Type B pancreatic cell (in vitro differentiated cells): ENCODE data around the gene THOC7. TPM values are rescaled to one million over a fixed set of nuclear protein-coding genes. Genes with fewer than 3 reads are reported as not detected.
A peak's percentile ranks its signal among the peaks of the same experiment; 100 is the strongest.

Experiments used
- DNase-seq: peaks from one replicate; pipeline ENCODE4 v3.0.0; 2021; ENCODE audit warnings: mixed read lengths; ENCODE audit not compliant: unreplicated experiment; ENCODE audit errors: extremely low spot score
- H3K27ac Mint-ChIP-seq: 2 replicates; pipeline ENCODE4 v1.8.0; 2021; ENCODE audit warnings: mild to moderate bottlenecking, mixed read lengths
- H3K27me3 Mint-ChIP-seq: 2 replicates; pipeline ENCODE4 v1.8.0; 2021; ENCODE audit warnings: mixed read lengths
- H3K36me3 Mint-ChIP-seq: 2 replicates; pipeline ENCODE4 v1.8.0; 2021; ENCODE audit warnings: mixed read lengths
- H3K4me1 Mint-ChIP-seq: one replicate; pipeline ENCODE4 v1.8.0; 2021; ENCODE audit warnings: mixed read lengths; ENCODE audit not compliant: unreplicated experiment
- H3K4me3 Mint-ChIP-seq: 2 replicates; pipeline ENCODE4 v1.8.0; 2021; ENCODE audit warnings: mild to moderate bottlenecking, mixed read lengths
- H3K9me3 Mint-ChIP-seq: 2 replicates; pipeline ENCODE4 v1.8.0; 2021; ENCODE audit warnings: mixed read lengths
- total RNA-seq: library from RNA; stranded (reverse); gene quantifications from 2 replicates; pipeline ENCODE4 v1.2.1, GENCODE V29; 2021; ENCODE audit warnings: low replicate concordance
- TF ChIP-seq, protein P1 (sequence below): fragments of 200-600 bp; sonication (generic); conservative IDR thresholded peaks from 2 replicates; pipeline ENCODE4 v1.5.0; 2021; ENCODE audit warnings: antibody characterized with exemption, mild to moderate bottlenecking

The THOC7 gene
- total RNA-seq, 1 donor from 2014 or later: 53.0 TPM

DNA sequence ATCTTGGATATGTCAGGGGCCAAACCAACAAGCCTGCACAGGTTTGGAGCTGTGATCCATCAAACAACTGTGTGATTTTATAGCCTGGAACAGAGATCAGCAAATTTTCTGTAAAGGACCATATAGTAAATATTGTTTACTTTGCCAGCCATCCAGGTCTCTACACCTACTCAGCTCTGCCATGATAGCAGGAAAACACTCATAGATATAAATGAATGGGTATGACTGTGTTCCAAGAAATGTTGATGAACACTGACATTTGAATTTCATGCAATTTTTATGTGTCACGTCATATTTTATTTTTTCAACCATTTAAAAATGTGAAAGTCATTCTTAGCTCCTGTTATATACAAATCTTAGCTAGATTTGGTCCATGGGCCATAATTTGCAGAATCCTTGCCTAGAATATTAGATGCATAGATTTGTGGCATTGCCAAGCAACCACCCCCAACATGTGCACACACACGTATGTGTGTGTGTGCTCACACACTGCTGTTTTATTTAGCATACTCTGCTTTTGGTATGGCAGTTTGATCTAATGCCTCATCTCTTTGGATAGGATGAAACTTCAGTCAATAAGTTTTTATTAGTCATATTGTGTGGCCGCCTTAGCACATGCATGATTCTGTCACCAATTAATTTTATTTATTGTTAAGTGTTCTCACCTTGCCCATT is 6.5 kb upstream of the THOC7 start:
- Mint-ChIP-seq H3K9me3 (no peaks in the 10 kb centered on the region), H3K27ac (no peak overlapping the region), H3K27me3 (no peaks in the 10 kb centered on the region), H3K4me1 (peaks cover 18% of the 10 kb centered on the region), H3K4me3 (no peak overlapping the region), H3K36me3 (peaks cover 12% of the 10 kb centered on the region)
- TF ChIP-seq, protein P1, sequence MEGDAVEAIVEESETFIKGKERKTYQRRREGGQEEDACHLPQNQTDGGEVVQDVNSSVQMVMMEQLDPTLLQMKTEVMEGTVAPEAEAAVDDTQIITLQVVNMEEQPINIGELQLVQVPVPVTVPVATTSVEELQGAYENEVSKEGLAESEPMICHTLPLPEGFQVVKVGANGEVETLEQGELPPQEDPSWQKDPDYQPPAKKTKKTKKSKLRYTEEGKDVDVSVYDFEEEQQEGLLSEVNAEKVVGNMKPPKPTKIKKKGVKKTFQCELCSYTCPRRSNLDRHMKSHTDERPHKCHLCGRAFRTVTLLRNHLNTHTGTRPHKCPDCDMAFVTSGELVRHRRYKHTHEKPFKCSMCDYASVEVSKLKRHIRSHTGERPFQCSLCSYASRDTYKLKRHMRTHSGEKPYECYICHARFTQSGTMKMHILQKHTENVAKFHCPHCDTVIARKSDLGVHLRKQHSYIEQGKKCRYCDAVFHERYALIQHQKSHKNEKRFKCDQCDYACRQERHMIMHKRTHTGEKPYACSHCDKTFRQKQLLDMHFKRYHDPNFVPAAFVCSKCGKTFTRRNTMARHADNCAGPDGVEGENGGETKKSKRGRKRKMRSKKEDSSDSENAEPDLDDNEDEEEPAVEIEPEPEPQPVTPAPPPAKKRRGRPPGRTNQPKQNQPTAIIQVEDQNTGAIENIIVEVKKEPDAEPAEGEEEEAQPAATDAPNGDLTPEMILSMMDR: no peak
- DNase-seq: no peak

DNA sequence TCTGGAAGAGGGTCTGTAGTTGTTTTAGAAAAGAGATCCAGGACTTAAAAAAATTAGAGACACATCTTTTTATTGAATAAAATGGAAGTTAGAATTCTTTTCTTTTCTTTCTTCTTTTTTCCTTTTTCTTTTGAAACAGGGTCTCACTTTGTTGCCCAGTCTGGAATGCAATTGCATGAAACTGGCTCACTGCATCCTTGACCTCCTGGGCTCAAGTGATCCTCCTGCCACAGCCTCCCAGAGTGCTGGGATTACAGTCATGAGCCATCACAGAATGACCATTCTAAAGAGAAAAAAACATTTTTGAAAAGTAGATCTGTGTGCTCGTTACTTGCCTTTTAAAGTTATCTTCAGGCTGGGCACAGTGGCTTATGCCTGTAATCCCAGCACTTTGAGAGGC is 3.6 kb upstream of the THOC7 start:
- Mint-ChIP-seq H3K4me3 (no peak overlapping the region), H3K27me3 (no peaks in the 10 kb centered on the region), H3K27ac (no peak overlapping the region)

DNA sequence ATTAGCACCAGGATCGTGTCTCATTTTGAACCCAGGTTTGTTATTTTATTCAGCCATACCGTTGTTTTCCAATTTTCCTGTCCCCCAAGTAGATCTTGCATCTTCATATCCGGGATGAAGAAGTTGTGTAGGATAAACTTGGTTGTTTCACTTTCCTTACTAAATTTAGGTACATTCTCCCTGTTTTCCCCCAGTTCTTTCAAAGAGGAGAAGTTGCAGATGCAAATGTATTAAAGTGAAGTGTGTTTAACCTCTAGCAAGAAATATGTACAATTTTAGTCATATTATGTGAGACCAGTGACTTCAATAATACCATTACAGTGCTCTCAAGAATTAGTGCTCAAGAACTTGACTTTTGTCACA is 1.3 kb upstream of the THOC7 start:
- Mint-ChIP-seq H3K27me3 (no peaks in the 10 kb centered on the region), H3K4me3 (peak overlapping the region; percentile 93), H3K9me3 (no peaks in the 10 kb centered on the region), H3K36me3 (peaks cover 16% of the 10 kb centered on the region), H3K4me1 (peaks cover 31% of the 10 kb centered on the region), H3K27ac (peak overlapping the region; percentile 95)
- TF ChIP-seq, protein P1: no peak
- no peak for DNase-seq

More for the DNA sequence above, 3.6 kb upstream of the THOC7 start:
- TF ChIP-seq, protein P1: no peak
- no peak for DNase-seq
- peaks cover 13% of the 10 kb centered on the region for H3K36me3 Mint-ChIP-seq
- no peaks in the 10 kb centered on the region for H3K9me3 Mint-ChIP-seq
- peaks cover 27% of the 10 kb centered on the region for H3K4me1 Mint-ChIP-seq

DNA sequence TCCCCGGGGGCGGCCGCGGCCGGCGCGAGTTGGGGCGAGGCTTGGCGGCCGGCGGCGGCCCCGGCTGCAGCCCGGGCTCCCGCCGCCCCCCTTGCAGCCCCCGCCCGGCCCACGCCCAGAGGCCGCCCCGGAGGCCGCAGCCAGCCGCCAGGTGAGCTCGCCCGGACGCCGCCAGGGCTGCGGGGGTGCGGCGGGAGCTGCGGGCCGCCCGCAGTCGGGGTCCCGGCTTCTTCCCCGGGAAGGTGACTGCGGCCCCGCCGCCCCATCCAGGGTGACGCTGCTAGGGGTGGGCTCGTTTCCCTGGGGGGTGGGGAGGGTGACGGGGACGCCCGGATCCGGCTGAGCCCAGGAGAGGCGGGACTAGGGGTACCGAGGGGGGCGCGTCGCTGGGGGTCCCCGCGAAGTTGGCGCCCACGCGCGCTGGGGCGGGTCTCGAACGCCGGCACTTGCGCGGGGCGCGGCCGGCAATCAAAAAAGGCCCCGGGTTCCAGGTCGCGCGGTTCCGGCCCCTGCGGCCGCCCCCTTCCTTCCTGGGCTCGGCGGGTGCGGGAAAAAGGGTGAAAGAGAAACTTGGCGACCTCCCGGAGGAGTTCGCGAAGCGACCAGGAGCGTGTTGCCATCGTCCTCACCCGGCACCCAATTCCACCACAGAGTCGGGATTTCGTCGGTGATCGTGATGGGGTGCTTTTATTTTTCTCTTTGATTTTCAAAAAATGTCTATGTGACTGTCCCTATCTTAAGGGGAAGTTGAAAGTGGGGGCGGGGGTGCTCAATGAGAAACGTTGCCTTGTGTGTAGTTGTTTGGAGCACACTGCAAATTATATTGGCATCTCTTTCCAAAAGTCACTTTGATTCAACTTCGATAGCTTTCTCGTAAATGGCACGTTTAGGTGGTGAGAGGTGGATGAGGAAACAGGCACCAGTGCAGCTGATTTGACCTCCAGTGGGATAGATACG is 681 bp upstream of the THOC7 start:
- H3K36me3 Mint-ChIP-seq: peaks cover 16% of the 10 kb centered on the region
- peak; percentile 69 for DNase-seq
- H3K4me3 Mint-ChIP-seq: peak overlapping the region; percentile 93
- H3K27ac Mint-ChIP-seq: peak overlapping the region; percentile 95
- no peaks in the 10 kb centered on the region for H3K27me3 Mint-ChIP-seq
- H3K4me1 Mint-ChIP-seq: peaks cover 35% of the 10 kb centered on the region
- TF ChIP-seq, protein P1: no peak
- H3K9me3 Mint-ChIP-seq: no peaks in the 10 kb centered on the region

DNA sequence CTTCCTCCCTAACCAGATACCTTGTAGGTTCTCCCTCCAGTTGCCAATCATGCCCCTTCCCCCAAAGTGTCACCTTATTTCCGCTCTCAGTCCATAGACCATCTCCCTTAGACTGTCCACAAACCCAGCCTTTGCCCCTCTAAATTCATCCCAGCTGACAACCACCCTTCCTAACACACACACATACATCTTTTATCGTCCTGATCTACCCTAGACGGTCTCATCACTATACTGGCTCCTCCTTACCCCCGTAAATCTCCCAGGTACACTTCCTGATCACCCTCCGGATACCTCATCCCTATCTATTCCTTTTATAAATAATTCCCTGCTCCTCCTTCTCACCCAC is 828 bp downstream of the THOC7 start:
- Mint-ChIP-seq H3K4me3 (peak overlapping the region; percentile 84), H3K27ac (peak overlapping the region; percentile 68), H3K9me3 (no peaks in the 10 kb centered on the region), H3K4me1 (peaks cover 40% of the 10 kb centered on the region), H3K27me3 (no peaks in the 10 kb centered on the region), H3K36me3 (peaks cover 16% of the 10 kb centered on the region)
- DNase-seq: no peak
- TF ChIP-seq, protein P1: no peak
